Natural killer cell (primary cell): Measurements from ENCODE around the gene STN1. TPM values are rescaled to one million over a fixed set of nuclear protein-coding genes. Genes with fewer than 3 reads are reported as not detected.

ENCODE experiments used
- ATAC-seq, 3 donors: fragments of 150-1000 bp in 2 of 3; fragments of 200-7000 bp in 1 of 3; cut with Tn5 transposase; 1 replicate in 1 of 3; 2 replicates in 2 of 3; pipeline ENCODE4 v1.10.0; 2021; ENCODE audit warnings: mild to moderate bottlenecking in 2 of 3, moderate library complexity in 2 of 3
- DNase-seq, 2 donors: peaks; one replicate each; pipeline versions ENCODE4 v3.0.0 to v3.0.0-alpha.2; 2013 to 2021; ENCODE audit warnings: mixed read lengths in 1 of 2
- H3K27ac ChIP-seq: one replicate; pipeline ENCODE4 v1.5.1; 2013; ENCODE audit warnings: mild to moderate bottlenecking, low read length
- H3K27me3 ChIP-seq: one replicate; pipeline ENCODE4 v1.6.1; 2013; ENCODE audit warnings: low read length; ENCODE audit not compliant: control insufficient read depth, insufficient read depth
- H3K36me3 ChIP-seq: one replicate; pipeline ENCODE4 v1.6.1; 2013; ENCODE audit warnings: low read length; ENCODE audit not compliant: control insufficient read depth, insufficient read depth
- H3K4me1 ChIP-seq: one replicate; pipeline ENCODE4 v1.6.1; 2013; ENCODE audit warnings: low read length; ENCODE audit not compliant: control insufficient read depth, insufficient read depth
- H3K4me3 ChIP-seq: one replicate; pipeline ENCODE4 v1.5.1; 2013; ENCODE audit warnings: low read length
- H3K9me3 ChIP-seq: one replicate; pipeline ENCODE4 v1.6.1; 2013; ENCODE audit warnings: low read length; ENCODE audit not compliant: control insufficient read depth, insufficient read depth
- H3K27ac Mint-ChIP-seq, 2 donors: one replicate each; pipeline ENCODE4 v1.8.0; 2022; ENCODE audit warnings: mild to moderate bottlenecking in 2 of 2, mixed read lengths in 2 of 2, moderate library complexity in 1 of 2
- H3K27me3 Mint-ChIP-seq, 2 donors: one replicate each; pipeline ENCODE4 v1.8.0; 2022; ENCODE audit warnings: low read depth in 2 of 2, mixed read lengths in 2 of 2
- H3K36me3 Mint-ChIP-seq: one replicate; pipeline ENCODE4 v1.8.0; 2022; ENCODE audit warnings: mixed read lengths
- H3K4me1 Mint-ChIP-seq, 2 donors: one replicate each; pipeline ENCODE4 v1.8.0; 2022; ENCODE audit warnings: mixed read lengths in 2 of 2
- H3K4me3 Mint-ChIP-seq: one replicate; pipeline ENCODE4 v1.8.0; 2022; ENCODE audit warnings: mild to moderate bottlenecking, moderate library complexity, mixed read lengths
- H3K9me3 Mint-ChIP-seq, 2 donors: one replicate each; pipeline ENCODE4 v1.8.0; 2022; ENCODE audit warnings: mixed read lengths in 2 of 2
- CTCF ChIP-seq: fragments of 200-600 bp; IDR thresholded peaks from one replicate; pipeline ENCODE4 v1.8.0; 2022; ENCODE audit warnings: antibody characterized with exemption
- WGBS: methylation state at CpG from one replicate; pipeline ENCODE4 v1.1.7; 2013; ENCODE audit warnings: missing lambda C conversion rate; ENCODE audit not compliant: insufficient coverage; 5-methylcytosine and 5-hydroxymethylcytosine counted together
- intact Hi-C: fragments of 100-400 bp; cut with micrococcal nuclease; formaldehyde crosslinking; loops from one replicate; pipeline ENCODE4 v1.14.2; 2022
- total RNA-seq, 4 donors: library from RNA; stranded (reverse); fragments of 120-200 nt in 1 of 4; gene quantifications; one replicate each; pipeline versions ENCODE4 v1.2.3 to v1.2.4, GENCODE V29; 2013 to 2022

Gene STN1
- total RNA-seq, 3 donors from 2014 or later (not counting 1 experiment from before 2014, with no cell fraction given): 31.7 to 53.4 (median 34.0) TPM

- Histone ChIP-seq H3K4me3 (no peak overlapping the region), H3K36me3 (no peaks in the 10 kb centered on the region), H3K27ac (no peak overlapping the region), H3K9me3 (peaks cover 4% of the 10 kb centered on the region), H3K27me3 (no peaks in the 10 kb centered on the region), H3K4me1 (no peaks in the 10 kb centered on the region)
- Mint-ChIP-seq H3K36me3 (no peaks in the 10 kb centered on the region), H3K9me3 (peaks cover 0 to 5% of the 10 kb centered on the region in 2 donors), H3K4me1 (peaks cover 0 to 9% of the 10 kb centered on the region in 2 donors), H3K4me3 (no peak overlapping the region), H3K27me3 (peaks cover 6 to 9% of the 10 kb centered on the region in 2 donors), H3K27ac (no peak overlapping the region)
- WGBS: 100% methylated on average over 1 of the region's 1 CpG
- DNase-seq (no peak), ATAC-seq (no peak)
- intact Hi-C loops: no loop called here
- TF ChIP-seq CTCF: no peak
These were observed 56.5 kb downstream of the STN1 start for GRCh38 chr10:103861505-103861904.

- ATAC-seq (peak in 2 of 3 donors; percentile 66 to 73), DNase-seq (peak; percentile 36 to 75)
- 73% methylated on average over 15 of the region's 15 CpGs for WGBS
- intact Hi-C loops: loop anchor here (1.0 kb wide), 1 partner anchor 146 kb away; no protein-coding TSS in a partner anchor
- Mint-ChIP-seq H3K36me3 (no peaks in the 10 kb centered on the region), H3K27ac (no peak overlapping the region), H3K4me3 (no peak overlapping the region), H3K4me1 (peaks cover 0 to 14% of the 10 kb centered on the region in 2 donors), H3K9me3 (no peaks in the 10 kb centered on the region), H3K27me3 (peaks cover 18 to 20% of the 10 kb centered on the region in 2 donors)
- peak; percentile 69 for TF ChIP-seq CTCF
- Histone ChIP-seq H3K4me1 (peaks cover 13% of the 10 kb centered on the region), H3K9me3 (no peaks in the 10 kb centered on the region), H3K27ac (no peak overlapping the region), H3K4me3 (no peak overlapping the region), H3K36me3 (no peaks in the 10 kb centered on the region), H3K27me3 (peaks cover 12% of the 10 kb centered on the region)
These were observed 58.6 kb downstream of the STN1 start for GRCh38 chr10:103859161-103860086.

- Mint-ChIP-seq H3K4me3 (no peak overlapping the region), H3K36me3 (no peaks in the 10 kb centered on the region)
These were observed 59.6 kb downstream of the STN1 start for GRCh38 chr10:103858360-103858759.

More at GRCh38 chr10:103858360-103858759, 59.6 kb downstream of the STN1 start:
- no peak for ATAC-seq
- H3K36me3 ChIP-seq: no peaks in the 10 kb centered on the region
- Mint-ChIP-seq H3K27me3 (peaks cover 29 to 30% of the 10 kb centered on the region in 2 donors), H3K4me1 (peaks cover 6 to 20% of the 10 kb centered on the region in 2 donors), H3K27ac (no peak overlapping the region), H3K9me3 (no peaks in the 10 kb centered on the region)
- no peak overlapping the region for H3K27ac ChIP-seq
- 86% methylated on average over 5 of the region's 5 CpGs for WGBS
- no peaks in the 10 kb centered on the region for H3K9me3 ChIP-seq
- no peak for TF ChIP-seq CTCF
- peaks cover 16% of the 10 kb centered on the region for H3K4me1 ChIP-seq
- intact Hi-C loops: no loop called here
- DNase-seq: no peak
- peaks cover 21% of the 10 kb centered on the region for H3K27me3 ChIP-seq
- H3K4me3 ChIP-seq: no peak overlapping the region
